HG03565 (cell line): ENCODE results near the gene LRRC59.

Experiments
- ATAC-seq: cut with Tn5 transposase; IDR thresholded peaks from one replicate; pipeline ENCODE4 v1.9.1; 2021; ENCODE audit warnings: mild to moderate bottlenecking, moderate library complexity; ENCODE audit not compliant: unreplicated experiment

Gene LRRC59

GRCh38 chr17:50363217-50364060 is 33.9 kb downstream of the LRRC59 start:
- ATAC-seq, result no peak

DNA sequence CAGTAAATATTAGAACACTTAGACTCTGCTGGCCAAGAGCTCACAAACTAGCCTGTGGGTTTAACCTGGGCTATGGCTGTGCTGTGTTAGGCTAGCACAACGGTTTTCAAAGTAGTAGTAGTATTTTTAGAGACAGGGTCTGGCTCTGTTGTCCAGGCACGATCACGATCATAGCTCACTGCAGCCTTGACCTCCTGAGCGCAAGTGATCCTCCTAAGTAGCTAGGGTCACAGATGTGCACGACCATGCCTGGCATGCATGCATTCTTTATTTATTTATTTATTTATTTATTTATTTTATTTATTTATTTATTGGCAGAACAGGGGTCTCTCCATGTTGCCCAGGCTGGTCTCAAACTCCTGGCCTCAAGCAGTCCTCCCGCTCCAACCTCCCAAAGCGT is 34.7 kb downstream of the LRRC59 start:
- no peak for ATAC-seq

GRCh38 chr17:50361561-50362480 is 35.5 kb downstream of the LRRC59 start:
- ATAC-seq, result no peak

- no peak for ATAC-seq
Observed at GRCh38 chr17:50360486-50361115, 36.7 kb downstream of the LRRC59 start.

DNA sequence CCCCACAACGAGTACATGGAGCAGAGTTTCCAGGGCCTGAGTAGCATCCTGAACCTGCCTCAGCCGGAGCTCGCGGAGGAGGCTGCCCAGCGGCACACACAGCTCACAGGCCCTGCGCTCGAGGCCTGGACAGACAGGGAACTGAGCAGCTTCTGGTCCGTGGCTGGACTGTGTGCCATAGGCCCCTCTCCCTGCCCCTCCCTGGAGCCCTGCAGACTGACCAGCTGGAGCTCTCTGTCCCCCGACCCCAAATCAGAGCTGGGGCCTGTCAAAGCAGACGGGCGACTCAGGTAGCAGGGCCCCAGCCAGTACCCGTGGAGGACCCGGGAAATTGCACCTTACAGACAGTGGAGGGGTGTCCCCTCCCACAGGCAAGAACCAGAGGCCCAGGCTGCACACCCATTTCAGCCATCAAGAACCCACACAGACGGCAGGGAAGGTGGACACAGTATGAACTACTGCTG is 37.3 kb downstream of the LRRC59 start:
- no peak for ATAC-seq

GRCh38 chr17:50359005-50359699 is 38.2 kb downstream of the LRRC59 start:
- ATAC-seq, result no peak

GRCh38 chr17:50358177-50358576 is 39.1 kb downstream of the LRRC59 start:
- no peak for ATAC-seq

DNA sequence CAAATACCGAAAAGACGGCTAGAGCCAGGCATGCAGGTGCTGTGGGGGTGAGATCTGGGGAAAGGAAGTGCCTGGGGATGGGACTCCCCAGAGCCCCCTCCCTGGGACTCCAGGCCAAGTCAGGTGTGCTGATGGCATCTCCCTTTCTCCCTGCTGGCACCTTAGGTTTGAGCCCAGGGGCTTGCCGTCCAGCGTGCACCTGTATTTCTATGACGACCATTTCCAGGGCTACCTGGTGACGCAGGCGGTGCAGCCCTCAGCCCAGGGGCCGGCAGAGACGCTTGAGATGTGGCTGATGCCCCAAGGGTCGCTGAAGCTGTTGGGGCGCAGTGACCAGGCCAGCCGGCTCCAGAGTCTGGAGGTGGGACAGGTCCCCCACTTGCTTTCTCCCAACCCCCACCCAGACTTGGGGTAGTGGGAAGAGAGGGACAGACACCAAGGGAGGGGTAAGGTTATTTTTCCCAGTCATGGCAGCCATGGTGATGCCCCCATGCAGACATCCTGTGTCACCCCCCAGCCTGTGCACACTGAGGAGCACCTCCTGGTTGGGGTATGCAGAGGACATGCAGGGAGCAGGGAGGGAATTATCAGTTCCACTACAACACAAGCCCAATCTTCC is 40.3 kb downstream of the LRRC59 start:
- ATAC-seq, result no peak

GRCh38 chr17:50356418-50356817 is 40.9 kb downstream of the LRRC59 start:
- no peak for ATAC-seq

DNA sequence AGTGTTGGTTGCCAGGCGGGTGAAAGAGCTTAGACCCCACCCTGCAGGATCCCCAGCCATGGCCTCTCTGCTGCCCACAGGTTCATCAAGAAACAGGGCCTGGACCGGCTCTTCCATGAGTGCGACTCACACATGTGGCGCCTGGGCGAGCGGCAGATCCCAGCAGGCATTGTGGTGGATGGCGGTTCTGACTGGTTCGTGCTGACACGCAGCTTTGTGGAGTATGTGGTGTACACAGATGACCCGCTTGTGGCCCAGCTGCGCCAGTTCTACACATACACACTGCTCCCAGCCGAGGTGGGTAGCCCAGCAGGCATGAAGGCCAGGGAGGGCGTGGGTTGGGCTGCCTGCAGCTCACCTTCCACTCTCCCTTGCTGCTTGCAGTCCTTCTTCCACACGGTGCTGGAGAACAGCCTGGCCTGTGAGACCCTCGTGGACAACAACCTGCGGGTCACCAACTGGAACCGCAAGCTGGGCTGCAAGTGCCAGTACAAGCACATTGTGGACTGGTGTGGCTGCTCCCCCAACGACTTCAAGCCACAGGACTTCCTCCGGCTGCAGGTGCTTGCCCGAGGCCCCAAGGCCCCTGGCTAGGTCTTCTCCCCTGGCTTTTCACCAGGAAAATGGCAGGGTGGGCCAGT is 41.5 kb downstream of the LRRC59 start:
- no peak for ATAC-seq

- ATAC-seq, result no peak
Observed at GRCh38 chr17:50355336-50355700, 42.0 kb downstream of the LRRC59 start.

DNA sequence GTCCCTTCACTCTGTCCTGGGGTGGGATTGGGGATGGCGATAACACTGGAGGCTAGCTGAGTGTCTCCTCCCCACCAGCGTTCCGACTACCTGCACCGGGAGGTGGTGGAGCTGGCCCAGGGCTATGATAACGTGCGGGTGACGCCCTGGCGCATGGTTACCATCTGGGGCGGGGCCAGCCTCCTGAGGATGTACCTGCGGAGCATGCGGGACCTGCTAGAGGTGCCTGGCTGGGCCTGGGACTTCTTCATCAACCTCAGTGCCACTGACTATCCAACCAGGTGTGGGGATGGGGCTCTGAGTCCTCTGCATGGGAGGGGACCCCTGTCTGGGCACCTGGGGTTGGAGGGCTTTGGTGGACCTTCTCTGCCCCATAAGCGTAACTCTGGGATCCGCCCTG is 42.5 kb downstream of the LRRC59 start:
- ATAC-seq, result no peak

DNA sequence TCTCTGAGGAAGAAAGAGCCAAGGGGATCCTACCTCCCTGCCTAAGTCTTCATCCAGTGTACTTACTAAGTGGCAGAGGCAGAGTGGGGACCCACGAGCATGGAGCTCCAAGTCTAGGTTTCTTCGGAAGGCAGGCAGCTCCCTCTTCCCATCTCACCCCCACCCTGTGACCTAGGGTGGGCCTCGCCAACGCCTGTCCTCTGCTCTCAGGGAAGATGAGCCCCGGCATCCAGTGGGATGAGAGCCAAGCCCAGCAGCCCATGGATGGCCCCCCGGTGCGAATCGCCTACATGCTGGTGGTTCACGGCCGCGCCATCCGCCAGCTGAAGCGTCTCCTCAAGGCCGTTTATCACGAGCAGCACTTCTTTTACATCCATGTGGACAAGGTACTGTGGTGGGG is 43.1 kb downstream of the LRRC59 start:
- no peak for ATAC-seq

DNA sequence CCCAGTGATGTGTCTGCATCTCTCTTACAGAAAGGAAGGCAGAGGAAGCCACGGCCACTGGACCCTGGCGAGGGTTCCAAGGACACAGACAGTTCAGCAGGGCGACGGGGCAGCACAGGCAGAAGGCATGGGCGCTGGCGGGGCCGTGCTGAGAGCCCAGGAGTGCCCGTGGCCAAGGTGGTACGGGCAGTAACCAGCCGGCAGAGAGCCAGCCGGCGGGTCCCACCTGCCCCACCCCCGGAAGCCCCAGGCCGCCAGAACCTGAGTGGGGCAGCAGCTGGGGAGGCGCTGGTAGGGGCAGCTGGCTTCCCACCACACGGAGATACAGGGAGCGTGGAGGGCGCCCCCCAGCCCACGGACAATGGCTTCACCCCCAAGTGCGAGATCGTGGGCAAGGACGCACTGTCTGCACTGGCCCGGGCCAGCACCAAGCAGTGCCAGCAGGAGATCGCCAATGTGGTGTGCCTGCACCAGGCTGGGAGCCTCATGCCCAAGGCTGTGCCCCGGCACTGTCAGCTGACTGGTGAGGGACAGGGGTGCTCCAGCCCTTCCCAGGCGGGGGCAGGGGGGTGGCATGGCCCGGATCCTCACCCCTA is 43.6 kb downstream of the LRRC59 start:
- ATAC-seq, result no peak

- ATAC-seq, result no peak
Observed at GRCh38 chr17:50352693-50353599, 44.4 kb downstream of the LRRC59 start.

- no peak for ATAC-seq
Observed at GRCh38 chr17:50352072-50352692, 45.1 kb downstream of the LRRC59 start.

DNA sequence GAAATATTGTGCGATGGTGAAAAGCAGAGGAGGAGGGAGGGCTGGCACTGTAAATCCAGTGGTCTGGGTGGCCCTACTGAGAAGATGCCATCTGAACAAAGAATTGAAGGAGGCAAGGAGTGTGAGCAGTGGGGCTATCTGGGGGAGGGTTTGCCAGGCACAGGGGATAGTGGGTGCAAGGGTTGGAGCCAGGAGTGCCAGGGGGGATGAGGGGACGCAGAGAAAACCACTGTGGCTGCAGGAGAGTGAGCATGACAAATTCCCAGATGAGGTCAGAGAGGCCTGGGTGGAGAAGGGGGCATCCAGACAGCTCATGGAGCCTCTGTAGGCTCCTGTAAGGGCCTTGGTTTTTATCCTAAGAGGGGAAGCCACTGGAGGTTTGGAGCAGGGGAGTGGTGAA is 46.6 kb downstream of the LRRC59 start:
- ATAC-seq, result no peak

- ATAC-seq, result no peak
Observed at GRCh38 chr17:50349243-50349600, 48.1 kb downstream of the LRRC59 start.
